Spleen (tissue), 11 donors: Measurements from ENCODE around the gene CD36. TPM values are rescaled to one million over a fixed set of nuclear protein-coding genes. Genes with fewer than 3 reads are reported as not detected.

Experiments
- DNase-seq: peaks from one replicate; pipeline ENCODE4 v3.0.0-alpha.2; 2020
- H3K27ac ChIP-seq, 8 donors: fragments of 200-600 bp; sonication (generic) in 7 of 8; 1 replicate in 4 of 8; 2 replicates in 4 of 8; pipeline versions ENCODE4 v1.5.0 to v1.8.0; 2016 to 2021; ENCODE audit warnings: inconsistent platforms in 4 of 8, mild to moderate bottlenecking in 4 of 8, moderate library complexity in 1 of 8
- H3K27me3 ChIP-seq, 7 donors: fragments of 200-600 bp; sonication (generic) in 6 of 7; replicated peaks in 1 of 7; 1 replicate in 4 of 7; 2 replicates in 3 of 7; pipeline versions ENCODE4 v1.5.0 to v1.8.0; 2016 to 2021; ENCODE audit warnings: inconsistent platforms in 3 of 7, mild to moderate bottlenecking in 1 of 7
- H3K36me3 ChIP-seq, 6 donors: fragments of 200-600 bp; sonication (generic) in 5 of 6; 1 replicate in 4 of 6; 2 replicates in 2 of 6; pipeline versions ENCODE4 v1.5.0 to v1.8.0; 2016 to 2021; ENCODE audit warnings: inconsistent platforms in 2 of 6
- H3K4me1 ChIP-seq, 6 donors: fragments of 200-600 bp; sonication (generic) in 5 of 6; 1 replicate in 3 of 6; 2 replicates in 3 of 6; pipeline versions ENCODE4 v1.5.0 to v1.8.0; 2016 to 2021; ENCODE audit warnings: inconsistent platforms in 3 of 6
- H3K4me3 ChIP-seq, 8 donors: fragments of 200-600 bp; sonication (generic) in 7 of 8; 1 replicate in 4 of 8; 2 replicates in 4 of 8; pipeline versions ENCODE4 v1.5.0 to v1.8.0; 2016 to 2021; ENCODE audit warnings: inconsistent platforms in 4 of 8, mild to moderate bottlenecking in 4 of 8, moderate library complexity in 2 of 8
- H3K9me3 ChIP-seq, 8 donors: fragments of 200-600 bp; sonication (generic) in 7 of 8; 1 replicate in 4 of 8; 2 replicates in 4 of 8; pipeline versions ENCODE4 v1.5.0 to v1.8.0; 2016 to 2021; ENCODE audit warnings: inconsistent platforms in 4 of 8
- CTCF ChIP-seq, 11 experiments: fragments of 200-600 bp in 7 of 11; fragments of 450-650 bp in 4 of 11; sonication (generic) in 4 of 11; IDR thresholded peaks in 8 of 11; conservative IDR thresholded peaks in 3 of 11; 1 replicate in 7 of 11; 2 replicates in 4 of 11; pipeline versions ENCODE4 v1.4.0 to v1.8.0; 2016 to 2021; ENCODE audit warnings: antibody characterized with exemption in 11 of 11, inconsistent platforms in 4 of 11, mild to moderate bottlenecking in 1 of 11
- POLR2A ChIP-seq, 3 donors: fragments of 450-650 bp; IDR thresholded peaks; one replicate each; pipeline ENCODE4 v1.5.1; 2017; ENCODE audit warnings: antibody characterized with exemption in 3 of 3, mild to moderate bottlenecking in 1 of 3
- POLR2AphosphoS5 ChIP-seq, 3 donors: sonication (generic); formaldehyde crosslinking; IDR thresholded peaks; one replicate each; pipeline ENCODE4 v1.5.1; 2017; ENCODE audit warnings: antibody characterized with exemption in 3 of 3
- whole genome bisulfite sequencing, 5 donors: extraction: QIAGEN DNeasy Blood & Tissue Kit in 3 of 5; methylation state at CpG; one replicate each; pipeline versions ENCODE4 v1.1.5 to v1.1.7; 2013 to 2018; 5-methylcytosine and 5-hydroxymethylcytosine counted together
- intact Hi-C: fragments of 100-400 bp; cut with DNase I; formaldehyde crosslinking; loops from one replicate; pipeline ENCODE4 v1.15.0; 2023; ENCODE audit warnings: low total_unique reads
- polyA plus RNA-seq, 3 donors: library from polyadenylated mRNA; stranded (reverse); fragments of 200-250 nt; gene quantifications; one replicate each; pipeline ENCODE4 v1.2.1, GENCODE V29; 2013
- total RNA-seq, 7 donors: library from RNA; depleted of rRNA in 3 of 7; stranded (reverse); fragments of >200 nt in 3 of 7; fragmentation: NEBNext Ultra II Directional in 4 of 7; extraction: Animal tissue kit (Norgen Biotek cat#: 25700) in 4 of 7; gene quantifications; one replicate each; pipeline versions ENCODE4 v1.1.0 to v1.2.1, GENCODE V29; 2016 to 2021
- donor health status: healthy with polysubstance abuse.
- donor health status: DM: no; HTN: no; CAD: no; lungs with moderate emphysema.
- donor health status: DM: no; HTN: no; CAD: no.
- donor health status: Bipolar disorder and iron deficiency.
- donor health status: healthy.
- donor health status: DM: no; HTN: no; CAD: no.
- donor health status: DM: yes; HTN: yes; CAD: no.

CD36 gene
- total and polyA plus RNA-seq, 10 donors, result 35.7 to 1,075 (median 595) TPM

GRCh38 chr7:80632819-80633218 is 5.6 kb upstream of the CD36 start:
- Histone ChIP-seq H3K27me3 (no peaks in the 10 kb centered on the region), H3K4me1 (peaks cover 4 to 81% (median 40%) of the 10 kb centered on the region in 6 donors), H3K4me3 (no peak overlapping the region), H3K36me3 (no peaks in the 10 kb centered on the region), H3K9me3 (no peaks in the 10 kb centered on the region), H3K27ac (peak overlapping the region in 7 of 8 donors; percentile 45 to 84 (median 69))
- intact Hi-C loops, result no loop called here
- DNase-seq, result no peak
- no peak for TF ChIP-seq POLR2AphosphoS5 (IDR thresholded peaks at IDR 0.05)
- TF ChIP-seq CTCF (IDR thresholded peaks at IDR 0.05 in 8 of 11, conservative IDR thresholded peaks at IDR 0.05 in 3 of 11), result no peak
- no peak for TF ChIP-seq POLR2A (IDR thresholded peaks at IDR 0.05)
- 47 to 89% (median 69%) methylated on average over 3 of the region's 3 CpGs for WGBS, 5 donors

- WGBS, 5 donors, result 13 to 38% (median 23%) methylated on average over 2 of the region's 2 CpGs
- peak overlapping the region in 7 of 8 donors; percentile 35 to 84 (median 73) for H3K27ac ChIP-seq
- H3K9me3 ChIP-seq, result no peaks in the 10 kb centered on the region
- TF ChIP-seq POLR2AphosphoS5 (IDR thresholded peaks at IDR 0.05), result no peak
- H3K36me3 ChIP-seq, result no peaks in the 10 kb centered on the region
- no peak for DNase-seq
- intact Hi-C loops, result no loop called here
- peaks cover 4 to 81% (median 42%) of the 10 kb centered on the region in 6 donors for H3K4me1 ChIP-seq
- peak overlapping the region in 1 of 8 donors; percentile 7 for H3K4me3 ChIP-seq
- H3K27me3 ChIP-seq, result no peaks in the 10 kb centered on the region
Measured at GRCh38 chr7:80634505-80634904, 3.9 kb upstream of the CD36 start.

DNA sequence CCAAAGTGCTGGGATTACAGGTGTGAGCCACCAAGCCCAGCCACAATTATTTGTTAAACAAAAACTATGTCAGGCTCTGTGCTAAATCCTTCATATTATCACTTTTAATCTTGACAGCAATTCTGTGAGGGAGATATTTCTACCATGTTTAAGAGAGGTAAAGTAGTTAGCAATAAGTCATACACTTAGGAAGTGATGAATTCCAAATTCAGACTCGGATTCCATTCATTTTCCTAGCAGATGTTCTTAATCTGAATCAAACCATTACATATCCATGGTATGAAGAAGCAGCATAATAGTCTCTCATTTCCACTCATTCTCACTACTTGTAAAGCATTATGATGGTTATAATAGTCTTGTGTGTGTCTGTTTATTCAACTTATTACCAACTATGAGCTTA is 2.9 kb upstream of the CD36 start:
- Histone ChIP-seq H3K9me3 (no peaks in the 10 kb centered on the region), H3K4me3 (no peak overlapping the region), H3K36me3 (no peaks in the 10 kb centered on the region), H3K27ac (peak overlapping the region in 6 of 8 donors; percentile 61 to 84 (median 74)), H3K4me1 (peaks cover 4 to 74% (median 42%) of the 10 kb centered on the region in 6 donors), H3K27me3 (no peaks in the 10 kb centered on the region)
- no peak for DNase-seq
- intact Hi-C loops, result no loop called here
- TF ChIP-seq POLR2A (IDR thresholded peaks at IDR 0.05), result no peak
- TF ChIP-seq CTCF (IDR thresholded peaks at IDR 0.05 in 8 of 11, conservative IDR thresholded peaks at IDR 0.05 in 3 of 11), result no peak
- no peak for TF ChIP-seq POLR2AphosphoS5 (IDR thresholded peaks at IDR 0.05)
- WGBS, 5 donors, result 38 to 67% (median 58%) methylated on average over 1 of the region's 1 CpG

GRCh38 chr7:80635998-80636397 is 2.4 kb upstream of the CD36 start:
- Histone ChIP-seq H3K36me3 (no peaks in the 10 kb centered on the region), H3K4me1 (peaks cover 4 to 69% (median 40%) of the 10 kb centered on the region in 6 donors), H3K27ac (peak overlapping the region in 6 of 8 donors; percentile 61 to 84 (median 74)), H3K27me3 (no peaks in the 10 kb centered on the region), H3K9me3 (no peaks in the 10 kb centered on the region), H3K4me3 (no peak overlapping the region)
- no peak for TF ChIP-seq POLR2AphosphoS5 (IDR thresholded peaks at IDR 0.05)
- TF ChIP-seq POLR2A (IDR thresholded peaks at IDR 0.05), result no peak
- TF ChIP-seq CTCF (IDR thresholded peaks at IDR 0.05 in 8 of 11, conservative IDR thresholded peaks at IDR 0.05 in 3 of 11), result no peak
- intact Hi-C loops, result no loop called here
- DNase-seq, result no peak
- 31 to 59% (median 38%) methylated on average over 2 of the region's 2 CpGs for WGBS, 5 donors

DNA sequence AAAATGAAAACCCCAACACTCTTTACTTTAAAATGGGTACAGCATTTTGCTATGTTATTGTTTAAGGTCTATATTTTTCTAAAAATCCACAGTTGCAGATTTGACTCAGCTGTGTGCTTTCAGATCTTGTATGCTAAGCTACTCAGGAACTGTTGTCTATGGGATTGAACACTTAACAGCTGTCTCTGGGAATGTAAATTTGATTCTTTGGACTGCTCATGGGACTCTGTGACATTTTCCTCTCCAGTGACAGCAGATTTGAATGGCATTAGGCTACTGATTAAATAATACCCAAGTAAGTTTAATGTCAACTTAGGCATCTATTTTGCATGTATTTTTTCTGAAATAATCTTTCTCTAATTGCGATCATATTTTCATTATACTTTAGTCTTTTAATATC is 1.7 kb upstream of the CD36 start:
- no peak for DNase-seq
- intact Hi-C loops, result no loop called here
- WGBS, 5 donors, result 85 to 96% (median 88%) methylated on average over 1 of the region's 1 CpG
- TF ChIP-seq POLR2A (IDR thresholded peaks at IDR 0.05) (no peak), POLR2AphosphoS5 (IDR thresholded peaks at IDR 0.05) (no peak), CTCF (IDR thresholded peaks at IDR 0.05 in 8 of 11, conservative IDR thresholded peaks at IDR 0.05 in 3 of 11) (no peak)
- Histone ChIP-seq H3K27me3 (no peaks in the 10 kb centered on the region), H3K4me3 (no peak overlapping the region), H3K27ac (peak overlapping the region in 6 of 8 donors; percentile 6 to 84 (median 77)), H3K36me3 (no peaks in the 10 kb centered on the region), H3K9me3 (no peaks in the 10 kb centered on the region), H3K4me1 (peaks cover 4 to 63% (median 37%) of the 10 kb centered on the region in 6 donors)
